Pancreas (tissue), 10 donors: ENCODE measurements around the gene NHLRC4. TPM values are rescaled to one million over a fixed set of nuclear protein-coding genes. Genes with fewer than 3 reads are reported as not detected.

Experiments used
- ATAC-seq, 4 donors: fragments of 200-7000 bp; cut with Tn5 transposase; one replicate each; pipeline versions ENCODE4 v1.8.0 to v1.9.1; 2020; ENCODE audit warnings: mild to moderate bottlenecking in 4 of 4, moderate library complexity in 4 of 4
- DNase-seq, 6 donors: peaks; one replicate each; pipeline ENCODE4 v3.0.0-alpha.2; 2020
- FAIRE-seq: peaks from 2 replicates; lab custom pipeline; 2012; peaks lifted over from hg19 to GRCh38; lab: Jason Lieb, UNC
- H3K27ac ChIP-seq, 4 donors: fragments of 200-600 bp; sonication (generic); 1 replicate in 3 of 4; 2 replicates in 1 of 4; pipeline versions ENCODE4 v1.5.0 to v1.8.0; 2020
- H3K27me3 ChIP-seq, 4 donors: fragments of 200-600 bp; one replicate each; pipeline ENCODE4 v1.8.0; 2021
- H3K36me3 ChIP-seq, 3 donors: fragments of 200-600 bp; sonication (generic) in 1 of 3; one replicate each; pipeline versions ENCODE4 v1.5.0 to v1.8.0; 2020 to 2021
- H3K4me1 ChIP-seq, 3 donors: fragments of 200-600 bp; one replicate each; pipeline ENCODE4 v1.8.0; 2021
- H3K4me3 ChIP-seq, 4 donors: fragments of 200-600 bp; sonication (generic) in 2 of 4; one replicate each; pipeline versions ENCODE4 v1.5.0 to v1.8.0; 2020 to 2021
- H3K9me3 ChIP-seq, 4 donors: fragments of 200-600 bp; one replicate each; pipeline ENCODE4 v1.8.0; 2021
- CTCF ChIP-seq, 4 donors: fragments of 200-600 bp; sonication (generic) in 3 of 4; IDR thresholded peaks; one replicate each; pipeline versions ENCODE4 v1.5.0 to v1.8.0; 2021; ENCODE audit warnings: antibody characterized with exemption in 4 of 4
- WGBS, 2 donors: extraction: QIAGEN DNeasy Blood & Tissue Kit; methylation state at CpG; one replicate each; pipeline ENCODE4 v1.1.7; 2013; 5-methylcytosine and 5-hydroxymethylcytosine counted together
- intact Hi-C, 3 donors: fragments of 100-400 bp; cut with DNase I; formaldehyde crosslinking; loops; one replicate each; pipeline versions ENCODE4 v1.11.1 to v1.14.2; 2022
- polyA plus RNA-seq, 2 donors: library from polyadenylated mRNA; stranded (reverse); fragments of 200-250 nt; gene quantifications; one replicate each; pipeline ENCODE4 v1.2.3, GENCODE V29; 2013
- total RNA-seq, 6 donors: library from RNA; stranded (reverse); fragmentation: NEBNext Ultra II Directional in 4 of 6; extraction: Animal tissue kit (Norgen Biotek cat#: 25700) in 4 of 6; gene quantifications; one replicate each; pipeline versions ENCODE4 v1.2.1 to v1.2.4, GENCODE V29; 2021 to 2023
- donor health status: healthy with polysubstance abuse.
- donor health status: DM: no; HTN: no; CAD: no; lungs with moderate emphysema.
- donor health status: DM: no; HTN: no; CAD: no.
- donor health status: control.
- donor health status: control.
- donor health status: Bipolar disorder and iron deficiency.
- donor health status: DM: yes; HTN: yes; CAD: no.
- donor health status: DM: no; HTN: no; CAD: no.
- donor health status: DM: no; HTN: no; CAD: no.
- donor health status: DM: yes; HTN: yes; CAD: no.

The NHLRC4 gene
- total and polyA plus RNA-seq, 8 donors: 0.05 to 0.28 (median 0.14) TPM; not detected in 2

- no peaks in the 10 kb centered on the region for H3K27me3 ChIP-seq
- peaks cover 12 to 15% (median 13%) of the 10 kb centered on the region in 3 donors for H3K4me1 ChIP-seq
- intact Hi-C loops: no loop called here
- no peak overlapping the region for H3K4me3 ChIP-seq
- peak in 3 of 6 donors; percentile 21 to 82 (median 53) for DNase-seq
- no peaks in the 10 kb centered on the region for H3K9me3 ChIP-seq
- FAIRE-seq: no peak
- TF ChIP-seq CTCF (IDR thresholded peaks at IDR 0.05): no peak
- 71 to 76% methylated on average over 24 of the region's 24 CpGs for WGBS, 2 donors
- peaks cover 0 to 14% (median 10%) of the 10 kb centered on the region in 3 donors for H3K36me3 ChIP-seq
- ATAC-seq: no peak
- H3K27ac ChIP-seq: no peak overlapping the region
Measured at GRCh38 chr16:524274-525040, 42.3 kb upstream of the NHLRC4 start.

- Histone ChIP-seq H3K27ac (no peak overlapping the region), H3K27me3 (no peaks in the 10 kb centered on the region), H3K4me3 (no peak overlapping the region), H3K36me3 (peaks cover 0 to 9% (median 3%) of the 10 kb centered on the region in 3 donors), H3K9me3 (no peaks in the 10 kb centered on the region), H3K4me1 (peaks cover 12 to 19% (median 16%) of the 10 kb centered on the region in 3 donors)
- 91 to 96% methylated on average over 8 of the region's 8 CpGs for WGBS, 2 donors
- FAIRE-seq (no peak), ATAC-seq (no peak), DNase-seq (peak in 3 of 6 donors; percentile 14 to 36 (median 27))
- intact Hi-C loops: no loop called here
- TF ChIP-seq CTCF (IDR thresholded peaks at IDR 0.05): no peak
Measured at GRCh38 chr16:525123-525519, 41.7 kb upstream of the NHLRC4 start.

GRCh38 chr16:525520-526180, 41.2 kb upstream of the NHLRC4 start:
- peaks cover 12 to 19% (median 16%) of the 10 kb centered on the region in 3 donors for H3K4me1 ChIP-seq
- peak overlapping the region in 2 of 4 donors; percentile 78 to 85 for H3K4me3 ChIP-seq
- H3K27me3 ChIP-seq: no peaks in the 10 kb centered on the region
- ATAC-seq (no peak), FAIRE-seq (no peak), DNase-seq (peak in 4 of 6 donors; percentile 41 to 81 (median 66))
- H3K36me3 ChIP-seq: peaks cover 0 to 3% (median under 1%) of the 10 kb centered on the region in 3 donors
- 71 to 76% methylated on average over 13 of the region's 13 CpGs for WGBS, 2 donors
- intact Hi-C loops: no loop called here
- peak overlapping the region in 3 of 4 donors; percentile 97 to 98 (median 97) for H3K27ac ChIP-seq
- TF ChIP-seq CTCF (IDR thresholded peaks at IDR 0.05): no peak
- no peaks in the 10 kb centered on the region for H3K9me3 ChIP-seq

GRCh38 chr16:526181-527014, 40.4 kb upstream of the NHLRC4 start:
- H3K4me1 ChIP-seq: peaks cover 12 to 19% (median 16%) of the 10 kb centered on the region in 3 donors
- no peaks in the 10 kb centered on the region for H3K36me3 ChIP-seq
- TF ChIP-seq CTCF (IDR thresholded peaks at IDR 0.05): no peak
- WGBS, 2 donors: 4% methylated on average over 26 of the region's 26 CpGs
- peak overlapping the region; percentile 70 to 85 (median 79) for H3K4me3 ChIP-seq
- ATAC-seq (peak; percentile 21 to 39 (median 28)), DNase-seq (peak in 4 of 6 donors; percentile 56 to 92 (median 75)), FAIRE-seq (no peak)
- intact Hi-C loops: no loop called here
- H3K9me3 ChIP-seq: no peaks in the 10 kb centered on the region
- H3K27me3 ChIP-seq: no peaks in the 10 kb centered on the region
- H3K27ac ChIP-seq: peak overlapping the region; percentile 95 to 98 (median 97)
